Stimulated activated CD8-positive, alpha-beta memory T cell treated with anti-CD3 and anti-CD28 coated beads, Interleukin-12 subunit alpha, Interleukin-12 subunit beta, amount 100 ng/mL, for 24 hours (primary cell): ENCODE results near the gene LAIR1.
"Not testable (repeated sequence)": the region's sequence is repeated elsewhere in the genome, so short reads cannot be mapped to it uniquely, and the experiment has no call there.

Experiments
- DNase-seq: peaks from one replicate; pipeline ENCODE4 v3.0.0-alpha.2; 2020; ENCODE audit errors: extremely low read depth

Gene LAIR1

GRCh38 chr19:54364775-54365257 lies at the start of gene LAIR1:
LAIR1 (minus strand) TSS chr19:54364931; CDS start chr19:54364804, 127 bp downstream.
- no peak for DNase-seq

DNA sequence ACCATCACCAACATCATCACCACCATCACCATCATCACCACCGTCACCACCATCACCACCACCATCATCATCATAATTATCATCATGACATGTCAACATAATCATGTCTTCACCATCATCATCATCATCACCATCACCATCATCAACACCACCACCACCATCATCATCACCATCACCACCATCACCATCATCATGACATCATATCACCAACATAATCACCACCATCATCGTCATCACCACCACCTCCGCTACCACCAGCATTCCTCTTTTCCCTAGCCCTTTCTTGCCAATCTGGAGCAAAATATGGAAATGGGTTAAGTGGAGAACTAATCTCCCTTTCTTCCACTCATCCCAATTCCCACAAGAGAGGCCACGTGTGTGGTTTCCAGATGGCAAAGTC lies 49.4 kb upstream of the LAIR1 start:
- DNase-seq, result no peak

- no peak for DNase-seq
Measured at GRCh38 chr19:54412877-54413276, 48.1 kb upstream of the LAIR1 start.

DNA sequence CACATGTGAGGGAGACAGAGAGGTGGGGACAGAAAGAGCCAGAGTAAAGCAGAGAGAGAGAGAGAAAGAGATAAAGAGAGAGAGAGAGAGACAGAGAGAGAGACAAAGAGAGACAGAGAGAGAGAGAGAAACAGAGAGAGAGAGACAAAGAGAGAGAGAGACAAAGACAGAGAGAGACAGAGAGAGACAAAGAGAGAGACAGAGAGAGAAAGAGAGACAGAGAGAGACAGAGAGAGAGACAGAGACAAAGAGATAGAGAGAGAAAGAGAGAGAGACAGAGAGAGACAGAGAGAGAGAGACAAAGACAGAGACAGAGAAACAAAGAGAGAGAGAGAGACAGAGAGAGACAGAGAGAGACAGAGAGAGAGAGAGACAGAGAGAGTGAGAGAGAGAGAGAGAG lies 46.3 kb upstream of the LAIR1 start:
- no peak for DNase-seq

DNA sequence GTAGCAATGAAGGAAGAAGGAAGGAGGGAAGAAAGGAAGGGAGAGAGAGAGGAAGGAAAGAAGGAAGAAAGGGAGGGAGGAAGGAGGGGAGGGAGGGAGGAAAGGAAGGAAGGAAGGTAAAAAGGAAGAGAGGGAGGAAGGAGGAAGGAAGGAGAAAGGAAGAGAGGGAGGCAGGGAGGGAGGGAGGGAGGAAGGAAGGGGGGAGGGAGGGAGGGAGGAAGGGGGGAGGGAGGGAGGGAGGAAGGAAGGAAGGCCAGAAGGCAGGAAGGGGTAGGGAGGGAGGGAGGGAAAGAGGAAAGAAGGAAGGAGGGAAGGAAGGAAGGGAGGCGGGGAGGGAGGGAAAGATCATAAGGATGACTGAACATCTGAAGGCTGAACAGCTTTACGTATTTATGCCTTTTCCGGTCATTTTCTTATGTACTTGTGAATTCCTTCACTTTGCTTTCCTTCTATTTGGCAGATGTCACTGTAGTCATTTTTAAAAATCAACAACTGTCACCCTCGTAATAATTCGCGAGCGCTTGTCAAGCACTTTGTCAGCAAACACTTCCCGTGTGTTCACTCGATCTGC lies 43.8 kb upstream of the LAIR1 start:
- no peak for DNase-seq

DNA sequence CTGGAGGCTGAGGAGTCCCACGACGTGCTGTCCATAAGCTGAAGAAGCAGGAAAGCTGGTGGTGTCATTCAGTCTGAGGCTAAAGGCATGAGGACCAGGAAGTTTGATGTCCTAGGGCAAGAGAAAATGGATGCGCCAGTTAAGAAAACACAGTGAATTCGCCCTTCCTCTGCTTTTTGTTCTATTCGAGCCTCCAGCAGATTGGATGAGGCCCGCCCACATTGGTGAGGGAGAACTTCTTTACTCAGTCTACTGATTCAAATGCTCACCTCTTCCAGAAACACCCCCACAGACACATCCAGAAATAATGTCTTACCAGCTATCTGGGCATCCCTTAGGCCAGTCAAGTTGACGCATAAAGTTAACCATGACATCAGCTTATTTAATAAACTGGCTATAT lies 43.0 kb upstream of the LAIR1 start:
- DNase-seq, result no peak

- DNase-seq, result no peak
Measured at GRCh38 chr19:54405628-54406027, 40.9 kb upstream of the LAIR1 start.

DNA sequence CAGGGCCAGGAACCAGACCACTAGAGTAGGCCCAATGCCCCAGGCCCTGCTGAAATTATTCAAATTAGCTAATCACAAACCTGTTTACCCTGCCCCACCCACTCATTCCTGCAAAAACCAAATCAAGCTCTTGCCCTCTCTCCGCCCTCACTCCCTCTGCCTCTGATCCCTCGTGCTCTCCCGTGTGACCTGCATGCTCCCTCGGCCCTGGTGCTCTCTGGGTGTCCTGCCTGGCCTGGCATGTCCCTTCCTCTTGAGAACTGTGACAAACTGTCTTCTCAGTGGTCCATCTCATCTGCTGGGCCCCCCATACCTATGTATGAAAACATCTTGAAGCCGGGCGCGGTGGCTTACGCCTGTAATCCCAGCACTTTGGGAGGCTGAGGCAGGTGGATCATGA lies 38.3 kb upstream of the LAIR1 start:
- DNase-seq, result no peak

DNA sequence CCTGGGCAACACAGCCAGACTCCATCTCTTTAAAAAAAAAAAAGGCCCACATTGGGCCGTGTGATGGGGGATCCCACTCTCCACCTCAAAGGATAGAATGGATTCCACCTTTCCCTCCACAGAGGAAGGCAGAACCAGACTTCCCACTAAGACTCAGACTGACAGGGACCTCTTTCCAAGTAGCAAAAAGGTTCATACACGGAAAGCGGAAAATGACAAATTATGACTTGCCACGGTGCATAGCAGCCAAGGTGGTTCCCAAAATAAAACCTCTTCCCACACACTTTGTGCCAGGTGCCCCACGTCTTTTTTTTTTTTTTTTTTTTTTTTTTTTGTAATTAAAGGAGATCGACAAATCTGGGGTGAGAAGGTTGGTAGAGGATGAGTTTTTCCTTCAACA lies 36.2 kb upstream of the LAIR1 start:
- DNase-seq, result no peak

GRCh38 chr19:54399189-54399588 lies 34.5 kb upstream of the LAIR1 start:
- no peak for DNase-seq

- DNase-seq, result no peak
Measured at GRCh38 chr19:54395685-54396084, 31.0 kb upstream of the LAIR1 start.

DNA sequence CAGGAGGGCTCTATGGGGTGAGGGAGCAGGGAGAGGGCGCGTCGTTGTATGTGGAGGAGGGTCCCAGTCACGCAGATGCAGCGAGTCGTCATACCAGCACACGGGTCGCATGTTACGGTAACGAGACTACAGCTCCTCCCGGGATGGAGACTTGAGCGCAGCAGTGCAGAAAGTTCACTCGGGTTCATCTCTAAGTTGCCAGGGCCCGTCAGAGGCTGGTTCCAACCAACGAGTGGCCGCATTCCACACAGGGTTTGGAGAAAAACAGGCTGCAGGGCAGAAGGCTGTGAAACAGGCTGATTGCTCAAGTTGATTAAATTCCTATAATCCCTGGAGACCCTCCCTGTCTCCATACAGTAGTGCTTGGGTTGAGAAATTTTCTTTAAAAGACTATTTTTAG lies 28.6 kb upstream of the LAIR1 start:
- DNase-seq, result no peak

DNA sequence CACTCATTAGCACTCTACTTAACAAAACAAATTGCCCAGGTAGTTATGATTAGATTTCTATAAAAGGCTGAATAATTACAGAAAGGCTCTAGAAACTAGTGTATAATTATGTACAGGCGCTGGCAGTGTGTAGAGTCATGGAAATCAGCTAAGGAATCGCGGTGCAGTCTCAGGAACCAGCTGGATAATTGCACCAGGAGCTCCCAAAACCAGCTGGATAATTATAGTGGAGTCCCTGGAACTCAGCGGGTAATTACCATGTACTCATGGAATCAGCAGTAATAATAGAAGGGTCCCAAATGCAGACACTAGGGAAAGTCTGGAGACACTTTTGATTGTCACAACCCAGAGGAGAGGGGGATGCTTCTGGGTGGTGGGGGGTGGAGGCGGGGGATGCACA lies 27.4 kb upstream of the LAIR1 start:
- no peak for DNase-seq

GRCh38 chr19:54391589-54392061 lies 26.9 kb upstream of the LAIR1 start:
- no peak for DNase-seq

DNA sequence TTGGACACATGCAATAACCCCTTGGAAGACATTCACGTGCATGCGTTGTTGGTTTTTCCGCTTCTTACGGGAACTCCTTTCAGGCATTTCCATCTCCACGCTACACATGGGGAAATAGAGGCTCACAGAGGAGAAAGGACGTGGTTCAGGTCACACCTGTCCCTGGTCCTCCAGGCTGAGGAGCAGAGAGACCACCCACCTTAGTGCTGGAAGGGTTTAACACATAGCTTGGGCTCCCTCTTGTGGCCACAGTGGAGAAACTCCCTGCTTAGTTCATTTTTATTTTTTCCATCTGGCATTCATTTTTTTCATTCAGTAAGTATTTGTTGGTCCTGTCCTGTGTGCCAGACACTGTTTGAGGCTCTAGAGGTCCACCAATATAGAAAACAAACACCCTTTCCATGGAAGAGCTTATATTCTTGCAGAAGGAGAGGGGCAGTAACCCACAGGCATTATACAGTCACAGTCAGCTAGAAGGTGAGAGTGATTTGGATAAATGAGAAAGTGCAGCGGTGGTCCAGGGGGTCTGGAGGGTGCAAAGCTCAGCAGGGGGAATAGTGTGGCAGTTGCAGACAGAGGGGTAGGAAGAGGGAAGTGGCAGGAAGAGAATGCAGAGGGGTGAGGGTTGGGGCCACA lies 26.3 kb upstream of the LAIR1 start:
- no peak for DNase-seq

GRCh38 chr19:54389553-54389952 lies 24.8 kb upstream of the LAIR1 start:
- DNase-seq, result no peak

DNA sequence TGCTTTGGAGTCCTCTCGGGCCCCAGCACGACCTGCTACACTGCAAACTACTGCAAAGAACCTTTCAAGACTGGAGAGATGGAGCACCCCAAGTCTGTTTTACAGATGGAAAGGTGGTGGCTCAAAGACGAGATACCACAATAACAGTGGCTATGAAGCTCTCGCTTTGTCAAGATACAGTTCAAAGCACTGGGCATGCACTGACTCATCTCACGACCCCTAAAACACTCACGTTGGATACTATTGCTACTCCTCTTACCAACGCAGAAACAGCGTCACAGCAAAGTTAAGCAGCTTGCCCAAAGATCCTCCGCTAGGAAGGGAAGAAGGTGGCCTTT lies 24.0 kb upstream of the LAIR1 start:
- DNase-seq, result no peak

- no peak for DNase-seq
Measured at GRCh38 chr19:54387991-54388801, 23.5 kb upstream of the LAIR1 start.

GRCh38 chr19:54383330-54383729 lies 18.6 kb upstream of the LAIR1 start:
- DNase-seq, result no peak

GRCh38 chr19:54382041-54382440 lies 17.3 kb upstream of the LAIR1 start:
- not testable (repeated sequence) for DNase-seq

DNA sequence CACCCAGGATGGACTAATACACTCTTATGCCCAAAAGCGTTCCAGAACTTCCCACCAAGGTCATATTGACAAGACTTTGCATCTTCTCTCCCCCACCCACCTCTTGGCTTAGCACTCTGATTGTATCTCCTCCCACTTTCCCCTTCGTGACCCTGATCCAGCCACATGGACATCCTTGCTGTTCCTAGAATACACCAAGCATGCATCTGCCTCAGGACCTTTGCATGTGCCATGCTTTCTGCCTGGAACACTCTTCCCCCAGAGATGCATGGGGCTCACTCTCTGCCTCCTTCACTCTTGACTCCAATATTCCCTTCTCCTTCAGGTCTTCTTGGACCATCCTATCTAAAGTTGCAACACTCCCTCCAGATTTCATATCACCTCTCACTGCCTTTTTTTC lies 16.2 kb upstream of the LAIR1 start:
- DNase-seq, result no peak

DNA sequence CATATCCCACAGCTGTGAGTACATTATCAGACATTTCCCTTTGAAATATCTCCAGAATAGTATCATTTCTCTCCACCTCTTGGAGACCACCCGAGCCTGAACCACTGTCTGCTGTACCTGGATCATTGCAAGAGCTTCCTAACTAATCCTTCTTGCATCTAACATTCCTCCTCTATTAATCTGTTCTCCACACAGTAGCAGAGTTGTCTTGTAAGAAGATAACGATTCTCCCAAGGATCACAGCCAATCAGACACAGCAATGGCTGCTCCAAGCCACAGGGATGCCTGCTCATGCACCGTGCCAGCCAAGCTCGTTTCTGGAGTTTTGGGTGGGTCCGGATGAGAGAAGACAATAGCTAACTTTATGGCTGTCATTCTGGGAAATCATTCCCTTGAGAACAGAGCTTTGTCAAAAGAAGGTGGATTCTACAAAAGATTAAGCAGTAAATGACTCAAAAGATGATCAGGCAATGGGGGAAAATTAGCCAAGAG lies 14.5 kb upstream of the LAIR1 start:
- DNase-seq, result no peak
